Measurements from ENCODE around the gene HLF. TPM values are rescaled to one million over a fixed set of nuclear protein-coding genes. Genes with fewer than 3 reads are reported as not detected.

Gene HLF
- total RNA-seq, 1 experiment from 2014 or later = 1.3 TPM

- Mint-ChIP-seq H3K4me1 (ENCODE audit: low read depth, unreplicated experiment) (peaks cover 7% of the 10 kb centered on the region), H3K4me3 (ENCODE audit: low read depth, unreplicated experiment) (no peak overlapping the region), H3K27ac (ENCODE audit: unreplicated experiment) (no peak overlapping the region), H3K36me3 (ENCODE audit: insufficient read depth, unreplicated experiment) (no peaks in the 10 kb centered on the region), H3K9me3 (ENCODE audit: low read depth, unreplicated experiment) (peaks cover 2% of the 10 kb centered on the region), H3K27me3 (ENCODE audit: unreplicated experiment) (no peaks in the 10 kb centered on the region)
- CTCF ChIA-PET = no interaction called here
- intact Hi-C loops (cut with micrococcal nuclease; ENCODE audit: unreplicated experiment) = loop anchor here (5.0 kb wide), 1 partner anchor 289 kb away; no protein-coding TSS in a partner anchor
- no peak for TF ChIP-seq CTCF (IDR thresholded peaks at IDR 0.05; ENCODE audit: unreplicated experiment)
- DNase-seq = no peak
- no TSS peak for BruUV-seq (replicated peaks)
Observed at GRCh38 chr17:55346658-55347057, 81.9 kb downstream of the HLF start.

GRCh38 chr17:55347341-55347740, 82.6 kb downstream of the HLF start:
- CTCF ChIA-PET = interaction anchor here (0.8 to 1.5 kb wide), 2 partner anchors 44 to 354 kb away, joined by 4 to 5 read pairs; no protein-coding TSS in a partner anchor
- Mint-ChIP-seq H3K27me3 (ENCODE audit: unreplicated experiment) (no peaks in the 10 kb centered on the region), H3K27ac (ENCODE audit: unreplicated experiment) (no peak overlapping the region), H3K4me1 (ENCODE audit: low read depth, unreplicated experiment) (peaks cover 7% of the 10 kb centered on the region), H3K4me3 (ENCODE audit: low read depth, unreplicated experiment) (no peak overlapping the region), H3K36me3 (ENCODE audit: insufficient read depth, unreplicated experiment) (no peaks in the 10 kb centered on the region), H3K9me3 (ENCODE audit: low read depth, unreplicated experiment) (peaks cover 2% of the 10 kb centered on the region)
- TF ChIP-seq CTCF (IDR thresholded peaks at IDR 0.05; ENCODE audit: unreplicated experiment) = no peak
- no peak for DNase-seq
- BruUV-seq (replicated peaks) = no TSS peak
- intact Hi-C loops (cut with micrococcal nuclease; ENCODE audit: unreplicated experiment) = loop anchor here (5.0 kb wide), 1 partner anchor 290 kb away; no protein-coding TSS in a partner anchor

- DNase-seq = peak; percentile 31
- peaks cover 7% of the 10 kb centered on the region for H3K4me1 Mint-ChIP-seq (ENCODE audit: low read depth, unreplicated experiment)
- no peak overlapping the region for H3K4me3 Mint-ChIP-seq (ENCODE audit: low read depth, unreplicated experiment)
- CTCF ChIA-PET = interaction anchor here (0.8 to 1.5 kb wide), 2 partner anchors 45 to 356 kb away, joined by 4 read pairs; no protein-coding TSS in a partner anchor
- no peaks in the 10 kb centered on the region for H3K27me3 Mint-ChIP-seq (ENCODE audit: unreplicated experiment)
- peaks cover 2% of the 10 kb centered on the region for H3K9me3 Mint-ChIP-seq (ENCODE audit: low read depth, unreplicated experiment)
- no peak overlapping the region for H3K27ac Mint-ChIP-seq (ENCODE audit: unreplicated experiment)
- TF ChIP-seq CTCF (IDR thresholded peaks at IDR 0.05; ENCODE audit: unreplicated experiment) = peak; percentile 48
- intact Hi-C loops (cut with micrococcal nuclease; ENCODE audit: unreplicated experiment) = loop anchor here (1.0 to 5.0 kb wide), 2 partner anchors 292 to 356 kb away; no protein-coding TSS in a partner anchor
- no peaks in the 10 kb centered on the region for H3K36me3 Mint-ChIP-seq (ENCODE audit: insufficient read depth, unreplicated experiment)
- BruUV-seq (replicated peaks) = no TSS peak
Observed at GRCh38 chr17:55348749-55349354, 84.1 kb downstream of the HLF start.

GRCh38 chr17:55350825-55351205, 86.1 kb downstream of the HLF start:
- BruUV-seq (replicated peaks) = no TSS peak
- CTCF ChIA-PET = no interaction called here
- DNase-seq = no peak
- Mint-ChIP-seq H3K4me3 (ENCODE audit: low read depth, unreplicated experiment) (no peak overlapping the region), H3K36me3 (ENCODE audit: insufficient read depth, unreplicated experiment) (no peaks in the 10 kb centered on the region), H3K4me1 (ENCODE audit: low read depth, unreplicated experiment) (peaks cover 7% of the 10 kb centered on the region), H3K27ac (ENCODE audit: unreplicated experiment) (no peak overlapping the region), H3K27me3 (ENCODE audit: unreplicated experiment) (no peaks in the 10 kb centered on the region), H3K9me3 (ENCODE audit: low read depth, unreplicated experiment) (no peaks in the 10 kb centered on the region)
- intact Hi-C loops (cut with micrococcal nuclease; ENCODE audit: unreplicated experiment) = no loop called here
- no peak for TF ChIP-seq CTCF (IDR thresholded peaks at IDR 0.05; ENCODE audit: unreplicated experiment)
